K562 (cell line): Measurements from ENCODE around the gene SMC6. TPM values are rescaled to one million over a fixed set of nuclear protein-coding genes. Genes with fewer than 3 reads are reported as not detected.

ENCODE experiments used
- ATAC-seq: fragments of 200-7000 bp; cut with Tn5 transposase; 3 replicates; pipeline ENCODE4 v1.9.1; 2020; ENCODE audit warnings: moderate library complexity
- BruUV-seq: library from RNA; stranded (reverse); fragments of 400-500 nt; replicated peaks from 2 replicates; lab custom pipeline; 2021; lab: Mats Ljungman, UMichigan
- CTCF ChIA-PET: fragments of 300-600 bp; formaldehyde crosslinking; extraction: SDS; loops from one replicate; lab custom pipeline; 2021; ENCODE audit warnings: low intra/inter-chr PET ratio; lab: Yijun Ruan, JAX
- POLR2A ChIA-PET: fragments of 300-600, 350-650 bp; sonication (Branson Sonifier 250); formaldehyde crosslinking; extraction: SDS; loops from one replicate; lab custom pipeline; 2021; ENCODE audit warnings: antibody characterized with exemption, inconsistent platforms; lab: Yijun Ruan, JAX
- DNase-seq, 4 experiments: peaks; one replicate each; pipeline versions ENCODE4 v3.0.0 to v3.0.0-alpha.2; 2011 to 2018; ENCODE audit warnings: low spot score in 3 of 4, mixed read lengths in 3 of 4; ENCODE audit errors: extremely low read depth in 1 of 4
- FAIRE-seq: peaks from 2 replicates; lab custom pipeline; 2011; peaks lifted over from hg19 to GRCh38; lab: Jason Lieb, UNC
- H2AFZ ChIP-seq: 2 replicates; pipeline ENCODE4 v1.6.0; 2011; ENCODE audit warnings: low read depth, low read length, control low read depth, inconsistent platforms
- H3K27ac ChIP-seq: fragments of 200-600 bp; 3 replicates; pipeline ENCODE4 v1.8.0; 2011; ENCODE audit warnings: low read depth, mild to moderate bottlenecking, control low read depth, inconsistent platforms, low read length, moderate library complexity, mixed read lengths; ENCODE audit errors: extremely low read depth
- H3K27me3 ChIP-seq, 2 experiments: fragments of 300-600 bp in 1 of 2; 2 replicates in 1 of 2; 3 replicates in 1 of 2; pipeline versions ENCODE4 v1.6.0 to v1.8.0; 2011; ENCODE audit warnings: inconsistent platforms in 2 of 2, low read length in 2 of 2, mild to moderate bottlenecking in 1 of 2, mixed read lengths in 1 of 2, moderate library complexity in 1 of 2; ENCODE audit not compliant: control insufficient read depth in 2 of 2, insufficient read depth in 2 of 2
- H3K36me3 ChIP-seq: fragments of 300-600 bp; 3 replicates; pipeline ENCODE4 v1.8.0; 2011; ENCODE audit warnings: mild to moderate bottlenecking, low read length, inconsistent platforms; ENCODE audit not compliant: control insufficient read depth, insufficient read depth
- H3K4me1 ChIP-seq, 2 experiments: fragments of 200-600 bp in 1 of 2; replicated peaks in 1 of 2; 2 replicates in 1 of 2; 3 replicates in 1 of 2; pipeline versions ENCODE4 v1.5.1 to v1.8.0; 2011; ENCODE audit warnings: inconsistent platforms in 2 of 2, low read length in 2 of 2, mild to moderate bottlenecking in 1 of 2, mixed read lengths in 1 of 2, moderate library complexity in 1 of 2; ENCODE audit not compliant: control insufficient read depth in 2 of 2, insufficient read depth in 2 of 2
- H3K4me2 ChIP-seq: 2 replicates; pipeline ENCODE4 v1.6.1; 2011; ENCODE audit warnings: low read length, control low read depth, inconsistent platforms, mixed read lengths; ENCODE audit not compliant: insufficient read depth
- H3K4me3 ChIP-seq: fragments of 200-600 bp; sonication (generic), shearing (Covaris generic); 2 replicates; pipeline ENCODE4 v1.5.1; 2016; ENCODE audit warnings: control low read depth, inconsistent platforms
- H3K79me2 ChIP-seq: fragments of 200-600 bp; 3 replicates; pipeline ENCODE4 v1.8.0; 2011; ENCODE audit warnings: low read length, inconsistent platforms; ENCODE audit not compliant: control insufficient read depth, insufficient read depth
- H3K9ac ChIP-seq, 2 experiments: 2 replicates each; pipeline versions ENCODE4 v1.6.0 to v1.6.1; 2011; ENCODE audit warnings: low read depth in 2 of 2, low read length in 2 of 2, control low read depth in 1 of 2, inconsistent platforms in 1 of 2, mild to moderate bottlenecking in 1 of 2, mixed read lengths in 1 of 2; ENCODE audit not compliant: insufficient read depth in 1 of 2
- H3K9me1 ChIP-seq: one replicate; pipeline ENCODE4 v1.6.0; 2011; ENCODE audit warnings: inconsistent platforms, mild to moderate bottlenecking, low read length, moderate library complexity; ENCODE audit not compliant: control insufficient read depth, insufficient read depth
- H3K9me3 ChIP-seq: replicated peaks from 2 replicates; pipeline ENCODE4 v1.5.1; 2011; ENCODE audit warnings: low read depth, low read length, inconsistent platforms; ENCODE audit not compliant: control insufficient read depth, insufficient read depth
- H4K20me1 ChIP-seq: replicated peaks from 2 replicates; pipeline ENCODE4 v1.6.1; 2011; ENCODE audit warnings: low read length, inconsistent platforms, mixed read lengths; ENCODE audit not compliant: control insufficient read depth, insufficient read depth
- BCLAF1 ChIP-seq, 2 experiments: fragments of 450-650 bp in 1 of 2; IDR thresholded peaks; 2 replicates each; pipeline ENCODE4 v1.6.1; 2011 to 2017; ENCODE audit warnings: low read depth in 2 of 2, antibody characterized with exemption in 1 of 2, borderline replicate concordance in 1 of 2, low read length in 1 of 2, mild to moderate bottlenecking in 1 of 2, mixed read lengths in 1 of 2; ENCODE audit not compliant: control insufficient read depth in 1 of 2
- CBX5 ChIP-seq: IDR thresholded peaks from 2 replicates; pipeline ENCODE4 v1.6.1; 2014; ENCODE audit warnings: low read depth, borderline replicate concordance
- FOXJ3 ChIP-seq: sonication (generic); formaldehyde crosslinking; IDR thresholded peaks from 2 replicates; pipeline ENCODE4 v1.4.0; 2020; ENCODE audit warnings: mild to moderate bottlenecking, missing genetic modification reagents
- FOXP4 ChIP-seq: sonication (generic); formaldehyde crosslinking; IDR thresholded peaks from 2 replicates; pipeline ENCODE4 v1.8.0; 2022; ENCODE audit warnings: mild to moderate bottlenecking, missing genetic modification reagents, borderline replicate concordance
- ILK ChIP-seq: fragments of 450-650 bp; IDR thresholded peaks from 2 replicates; pipeline ENCODE4 v1.6.1; 2016; ENCODE audit warnings: missing genetic modification characterization, low read depth, mild to moderate bottlenecking, missing compliant biosample characterization, moderate library complexity, borderline replicate concordance
- MECOM ChIP-seq: fragments of 250-450 bp; sonication (Bioruptor Pico); IDR thresholded peaks from 2 replicates; pipeline ENCODE4 v1.8.0; 2022; ENCODE audit warnings: inconsistent platforms
- NELFE ChIP-seq: IDR thresholded peaks from 2 replicates; pipeline ENCODE4 v1.6.1; 2011; ENCODE audit warnings: mild to moderate bottlenecking; ENCODE audit not compliant: insufficient read depth, insufficient read length
- RBM39 ChIP-seq: fragments of 200-400 bp; formaldehyde crosslinking; optimal IDR thresholded peaks from 2 replicates; pipeline ENCODE3; 2018; ENCODE audit warnings: low read depth, low read length
- SIN3A ChIP-seq, 2 experiments: fragments of 150-350 bp in 1 of 2; IDR thresholded peaks; 2 replicates each; pipeline ENCODE4 v1.6.1; 2011 to 2016; ENCODE audit warnings: borderline replicate concordance in 2 of 2, low read depth in 2 of 2, low read length in 2 of 2, mild to moderate bottlenecking in 2 of 2, moderate library complexity in 2 of 2; ENCODE audit not compliant: control insufficient read depth in 1 of 2
- TAF1 ChIP-seq: IDR thresholded peaks from 2 replicates; pipeline ENCODE4 v1.6.1; 2011; ENCODE audit warnings: mild to moderate bottlenecking, low read length, moderate library complexity; ENCODE audit not compliant: insufficient read depth, control insufficient read depth, severe bottlenecking; ENCODE audit errors: extremely low read depth
- THRA ChIP-seq: fragments of 450-650 bp; IDR thresholded peaks from 2 replicates; pipeline ENCODE4 v1.6.1; 2017; ENCODE audit warnings: mild to moderate bottlenecking, moderate library complexity
- ZNF696 ChIP-seq: fragments of 250-450 bp; sonication (Bioruptor Pico); conservative IDR thresholded peaks from 2 replicates; pipeline ENCODE4 v1.4.0; 2020; ENCODE audit warnings: mild to moderate bottlenecking, moderate library complexity
- WGBS: fragments of 100-300 bp; shearing (Covaris generic); methylation state at CpG from one replicate; pipeline ENCODE4 v1.1.6; 2016; ENCODE audit warnings: low coverage, mixed read lengths; ENCODE audit not compliant: insufficient coverage; ENCODE audit errors: missing lambda C conversion rate; 5-methylcytosine and 5-hydroxymethylcytosine counted together
- in situ Hi-C: fragments of 300-500 bp; cut with MboI; formaldehyde crosslinking; loops from 4 replicates; pipeline ENCODE4 v1.15.0; 2018; ENCODE audit warnings: inconsistent platforms, mixed read lengths
- intact Hi-C: fragments of 100-400 bp; cut with micrococcal nuclease; formaldehyde crosslinking; loops from 2 replicates; pipeline ENCODE4 v1.14.2; 2022
- polyA plus RNA-seq, 8 experiments: library from polyadenylated mRNA; depleted of rRNA in 4 of 8; stranded (reverse) in 5 of 8; unstranded in 3 of 8; fragments of >200 nt; fragmentation: Nextera tagmentation in 2 of 8; fragmentation: Illumina TruSeq in 1 of 8; extraction: Ambion mirVana in 2 of 8; extraction: Trizol in 1 of 8; gene quantifications; 2 replicates each; pipeline versions ENCODE4 v1.2.1 to v1.2.3, GENCODE V29; 2011 to 2014; ENCODE audit warnings: inconsistent platforms in 1 of 8, missing spikeins in 1 of 8
- total RNA-seq, 7 experiments: library from RNA; depleted of rRNA in 6 of 7; stranded (reverse); fragments of >200 nt in 6 of 7; fragmentation: Illumina TruSeq in 2 of 7; extraction: Trizol in 2 of 7; gene quantifications; 2 replicates each; pipeline versions ENCODE4 v1.2.1 to v1.2.3, GENCODE V29; 2011 to 2021; ENCODE audit warnings: low replicate concordance in 1 of 7

SMC6 gene
- total and polyA plus RNA-seq, 9 of the 15 experiments (the other 6 are each of a cell fraction or from before 2014, with no cell fraction given), result 14.2 to 75.9 (median 47.7) TPM

- CTCF ChIA-PET, result no interaction called here
- intact Hi-C loops, result no loop called here
- TF ChIP-seq CBX5 (no peak), TAF1 (no peak), FOXJ3 (CRISPR knock-in tag) (no peak), NELFE (no peak), THRA (no peak), SIN3A (IDR thresholded peaks at IDR 0.05; ENCODE audit: borderline replicate concordance in 2 of 2, control insufficient read depth in 1 of 2, low read depth in 2 of 2, low read length in 2 of 2) (no peak), ZNF696 (CRISPR knock-in tag) (no peak), ILK (no peak), RBM39 (no peak), BCLAF1 (IDR thresholded peaks at IDR 0.05; ENCODE audit: borderline replicate concordance in 1 of 2, control insufficient read depth in 1 of 2, low read depth in 2 of 2, low read length in 1 of 2) (no peak), FOXP4 (CRISPR knock-in tag) (no peak), MECOM (CRISPR knock-in tag) (no peak)
Measured at GRCh38 chr2:17786727-17787126, 33.1 kb upstream of the SMC6 start.

More at GRCh38 chr2:17786727-17787126, 33.1 kb upstream of the SMC6 start:
- POLR2A ChIA-PET, result no interaction called here
- no peaks in the 10 kb centered on the region for H3K9me3 ChIP-seq
- H3K4me3 ChIP-seq, result no peak overlapping the region
- FAIRE-seq (no peak), DNase-seq (no peak), ATAC-seq (no peak; the same call in 2 of the 3 replicates)
- H3K36me3 ChIP-seq, result peaks cover under 1% of the 10 kb centered on the region; the same call in 1 of the 3 replicates
- no peak overlapping the region for H3K4me2 ChIP-seq
- WGBS, result 42% methylated on average over 3 of the region's 3 CpGs
- in situ Hi-C loops, result no loop called here
- peaks cover 2 to 7% of the 10 kb centered on the region in 2 experiments; a peak in 2 of 5 replicates for H3K27me3 ChIP-seq
- H3K4me1 ChIP-seq, result no peaks in the 10 kb centered on the region
- no peaks in the 10 kb centered on the region for H4K20me1 ChIP-seq
- no peak overlapping the region for H3K27ac ChIP-seq
- H3K79me2 ChIP-seq, result no peaks in the 10 kb centered on the region
- no peak overlapping the region for H2AFZ ChIP-seq
- H3K9ac ChIP-seq, result no peak overlapping the region
- no TSS peak for BruUV-seq
- H3K9me1 ChIP-seq, result no peaks in the 10 kb centered on the region
